ENCODE data around the gene KDM6B.
A peak's percentile ranks its signal among the peaks of the same experiment; 100 is the strongest.

Gene KDM6B

GRCh38 chr17:7849130-7849750, 15.2 kb downstream of the KDM6B start:
- no peak overlapping the region for H3K4me3 ChIP-seq (replicated peaks in 1 of 2; ENCODE audit: low read depth in 2 of 2, low read length in 2 of 2)
- TF ChIP-seq CTCF (IDR thresholded peaks at IDR 0.05; ENCODE audit: low read depth, low read length), result no peak
- DNase-seq (ENCODE audit: low read depth in 2 of 2), result no peak

- no peak overlapping the region for H3K4me3 ChIP-seq (replicated peaks in 1 of 2; ENCODE audit: low read depth in 2 of 2, low read length in 2 of 2)
- TF ChIP-seq CTCF (IDR thresholded peaks at IDR 0.05; ENCODE audit: low read depth, low read length), result no peak
These were observed 15.9 kb downstream of the KDM6B start for GRCh38 chr17:7849751-7850504.

GRCh38 chr17:7850701-7851437, 16.9 kb downstream of the KDM6B start:
- no peak for TF ChIP-seq CTCF (IDR thresholded peaks at IDR 0.05; ENCODE audit: low read depth, low read length)
- no peak for DNase-seq (ENCODE audit: low read depth in 2 of 2)
- H3K4me3 ChIP-seq (replicated peaks in 1 of 2; ENCODE audit: low read depth in 2 of 2, low read length in 2 of 2), result no peak overlapping the region

More at GRCh38 chr17:7849751-7850504, 15.9 kb downstream of the KDM6B start:
- no peak for DNase-seq (ENCODE audit: low read depth in 2 of 2)

- peak; percentile 97 for TF ChIP-seq CTCF (IDR thresholded peaks at IDR 0.05; ENCODE audit: low read depth, low read length)
- peak; percentile 87 to 91 for DNase-seq (ENCODE audit: low read depth in 2 of 2)
- H3K4me3 ChIP-seq (replicated peaks in 1 of 2; ENCODE audit: low read depth in 2 of 2, low read length in 2 of 2), result no peak overlapping the region
These were observed 17.6 kb downstream of the KDM6B start for GRCh38 chr17:7851438-7852261.

GRCh38 chr17:7852262-7852670, 18.2 kb downstream of the KDM6B start:
- no peak for DNase-seq (ENCODE audit: low read depth in 2 of 2)
- TF ChIP-seq CTCF (IDR thresholded peaks at IDR 0.05; ENCODE audit: low read depth, low read length), result no peak
- H3K4me3 ChIP-seq (replicated peaks in 1 of 2; ENCODE audit: low read depth in 2 of 2, low read length in 2 of 2), result no peak overlapping the region

Data from cardiac fibroblast (primary cell).